Measurements from ENCODE around the gene MSL3B.

The MSL3B gene

DNA sequence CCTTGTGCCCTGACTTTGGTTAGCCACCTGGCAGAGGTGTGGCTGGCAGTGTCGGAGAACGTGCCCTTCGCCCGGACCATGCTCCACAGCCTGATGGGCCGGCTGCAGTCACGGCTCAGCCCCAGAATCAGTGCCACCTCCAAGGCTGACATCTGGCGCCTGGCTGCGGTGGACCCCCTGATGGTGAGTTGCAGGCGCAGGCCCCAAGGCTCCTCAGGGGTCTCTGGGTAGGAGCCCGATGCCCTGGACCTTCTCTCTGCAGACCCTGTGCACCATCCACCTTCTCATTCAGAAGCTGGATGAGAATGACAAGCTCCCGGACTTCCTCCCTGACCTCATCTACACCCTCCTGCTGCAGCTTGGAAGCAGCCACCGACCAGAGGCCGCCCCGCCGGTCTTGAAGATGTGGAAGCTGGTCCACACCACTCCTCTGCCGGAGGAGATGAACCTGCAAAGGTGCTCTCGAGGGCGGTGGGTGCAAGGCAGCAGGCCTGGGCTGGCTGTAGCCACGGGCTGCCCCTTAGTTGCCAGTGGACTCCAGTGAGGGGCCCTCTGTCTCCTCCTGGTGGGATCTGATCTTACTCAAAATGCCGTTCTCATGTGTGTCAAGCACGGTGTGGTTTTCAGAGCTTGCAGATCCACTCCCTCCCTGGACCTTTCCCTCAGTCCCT, 46.0 kb downstream of the MSL3B start:
- Histone ChIP-seq H3K9me3 (ENCODE audit: insufficient read depth, low read depth, low read length) (no peaks in the 10 kb centered on the region), H3K4me3 (ENCODE audit: low read length) (no peak overlapping the region), H3K4me1 (ENCODE audit: insufficient read depth, low read length) (no peaks in the 10 kb centered on the region), H3K27ac (ENCODE audit: low read depth, low read length) (no peak overlapping the region), H3K36me3 (ENCODE audit: insufficient read depth, low read length) (no peaks in the 10 kb centered on the region), H3K27me3 (ENCODE audit: insufficient read depth, low read length) (no peaks in the 10 kb centered on the region), H3K9ac (ENCODE audit: low read depth, low read length) (no peak overlapping the region)
- WGBS, result 94% methylated on average over 21 of the region's 21 CpGs

DNA sequence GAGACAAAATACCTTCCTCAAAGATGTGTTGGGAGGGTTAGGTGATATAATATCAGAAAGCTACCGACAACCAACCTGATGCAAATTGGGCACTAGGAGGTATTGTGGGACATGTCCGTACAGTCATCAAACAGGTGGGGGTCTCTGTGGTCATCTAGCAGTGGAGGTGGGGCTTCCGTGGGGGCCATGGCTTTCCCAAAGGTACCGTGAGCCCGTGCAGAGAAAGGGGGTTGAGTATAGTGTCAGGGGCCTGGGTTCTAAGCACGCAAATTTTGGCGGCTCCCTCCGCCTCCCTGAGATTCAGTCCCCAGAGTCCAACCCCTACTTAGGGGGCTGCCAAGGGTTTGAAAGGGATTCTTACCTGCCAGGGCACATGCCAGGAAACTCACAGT, 46.5 kb downstream of the MSL3B start:
- no peak overlapping the region for H3K4me3 ChIP-seq (ENCODE audit: low read length)
- no peaks in the 10 kb centered on the region for H3K36me3 ChIP-seq (ENCODE audit: insufficient read depth, low read length)
- H3K4me1 ChIP-seq (ENCODE audit: insufficient read depth, low read length), result no peaks in the 10 kb centered on the region
- H3K9me3 ChIP-seq (ENCODE audit: insufficient read depth, low read depth, low read length), result no peaks in the 10 kb centered on the region
- H3K27ac ChIP-seq (ENCODE audit: low read depth, low read length), result no peak overlapping the region
- no peaks in the 10 kb centered on the region for H3K27me3 ChIP-seq (ENCODE audit: insufficient read depth, low read length)
- 92% methylated on average over 8 of the region's 8 CpGs for WGBS
- H3K9ac ChIP-seq (ENCODE audit: low read depth, low read length), result no peak overlapping the region

DNA sequence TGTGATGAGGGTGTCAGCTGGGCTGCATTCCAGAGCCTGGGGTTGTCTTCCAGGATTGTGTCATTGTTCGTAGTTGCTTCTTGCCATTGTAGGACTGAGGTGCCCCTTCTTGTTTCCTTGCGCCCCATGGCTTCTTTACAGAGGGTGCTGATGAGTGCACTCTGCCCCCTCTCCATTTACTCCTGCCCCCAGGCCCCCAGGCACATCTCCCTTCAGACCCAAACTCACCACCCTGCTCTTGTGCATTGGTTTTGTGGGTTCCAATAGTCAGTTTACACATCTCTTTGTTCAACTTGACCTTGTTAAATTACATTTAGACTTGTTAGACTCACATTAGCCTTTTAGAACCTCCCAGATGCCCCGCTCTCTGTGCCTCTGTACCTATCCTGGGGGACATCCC, 47.0 kb downstream of the MSL3B start:
- H3K27me3 ChIP-seq (ENCODE audit: insufficient read depth, low read length), result no peaks in the 10 kb centered on the region
- 87% methylated on average over 3 of the region's 3 CpGs for WGBS
- H3K4me3 ChIP-seq (ENCODE audit: low read length), result no peak overlapping the region
- no peaks in the 10 kb centered on the region for H3K9me3 ChIP-seq (ENCODE audit: insufficient read depth, low read depth, low read length)
- H3K27ac ChIP-seq (ENCODE audit: low read depth, low read length), result no peak overlapping the region
- H3K9ac ChIP-seq (ENCODE audit: low read depth, low read length), result no peak overlapping the region
- no peaks in the 10 kb centered on the region for H3K36me3 ChIP-seq (ENCODE audit: insufficient read depth, low read length)
- H3K4me1 ChIP-seq (ENCODE audit: insufficient read depth, low read length), result no peaks in the 10 kb centered on the region

DNA sequence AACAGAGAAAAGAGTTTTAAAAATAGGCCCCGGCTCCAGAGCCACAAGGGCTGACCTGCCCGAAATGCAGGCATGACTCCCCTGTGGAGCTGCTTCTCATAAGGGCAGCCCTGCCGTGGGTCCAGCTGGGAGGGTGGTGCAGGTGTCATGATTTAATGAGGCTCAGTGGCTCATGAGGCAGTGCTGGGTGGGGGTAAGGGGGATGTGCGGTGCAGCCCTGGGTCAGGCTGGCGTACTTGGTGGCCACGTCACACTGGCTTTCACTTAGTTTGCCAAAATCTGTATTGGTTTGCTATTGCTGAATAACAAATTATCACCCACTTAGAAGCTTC, 47.4 kb downstream of the MSL3B start:
- WGBS, result 91% methylated on average over 6 of the region's 6 CpGs
- H3K9me3 ChIP-seq (ENCODE audit: insufficient read depth, low read depth, low read length), result no peaks in the 10 kb centered on the region
- H3K4me1 ChIP-seq (ENCODE audit: insufficient read depth, low read length), result no peaks in the 10 kb centered on the region
- H3K27ac ChIP-seq (ENCODE audit: low read depth, low read length), result no peak overlapping the region
- no peaks in the 10 kb centered on the region for H3K27me3 ChIP-seq (ENCODE audit: insufficient read depth, low read length)
- H3K4me3 ChIP-seq (ENCODE audit: low read length), result no peak overlapping the region
- H3K36me3 ChIP-seq (ENCODE audit: insufficient read depth, low read length), result no peaks in the 10 kb centered on the region
- H3K9ac ChIP-seq (ENCODE audit: low read depth, low read length), result no peak overlapping the region

DNA sequence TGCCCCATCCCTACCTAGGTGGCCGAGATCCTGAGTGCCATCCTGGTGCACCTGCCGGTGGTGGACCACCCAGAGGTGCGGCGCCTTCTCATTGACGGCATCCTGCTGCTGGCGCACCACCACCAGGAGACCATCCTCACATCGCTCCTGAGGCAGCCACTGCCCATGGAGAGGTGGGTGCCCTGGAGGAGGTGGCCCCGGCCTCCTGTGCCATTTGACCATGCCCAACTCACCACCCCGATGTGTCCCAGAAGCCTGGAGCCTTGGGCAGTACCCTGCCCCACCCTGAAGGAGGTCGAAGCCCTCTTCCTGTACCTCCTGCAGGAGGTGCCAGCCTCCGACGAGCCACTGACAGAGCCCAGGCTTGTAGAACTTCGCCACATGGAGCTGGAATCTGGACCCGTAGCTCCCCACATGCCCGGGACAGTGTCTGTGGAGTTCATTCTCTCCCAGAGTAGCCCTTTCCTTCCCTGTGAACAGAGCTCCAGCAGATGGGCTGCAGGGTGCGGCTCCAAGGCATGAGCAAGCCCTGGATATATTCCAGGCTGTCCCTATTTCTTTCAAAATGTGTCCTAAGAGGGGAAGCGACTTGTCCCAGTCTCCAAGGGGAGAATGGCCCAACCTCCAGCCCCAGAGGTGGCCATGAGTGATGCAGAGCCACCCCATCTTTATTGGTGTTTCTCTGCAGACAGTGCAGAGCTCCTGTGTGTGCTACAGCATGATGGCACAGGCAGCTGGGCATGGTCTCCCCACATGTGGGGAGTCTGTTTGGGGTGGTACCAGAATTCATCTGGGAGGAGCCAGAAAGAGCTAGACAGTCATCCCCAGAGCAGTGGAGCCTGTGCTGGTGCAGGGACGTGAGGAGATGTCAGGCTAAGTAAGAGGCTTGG, 48.1 kb downstream of the MSL3B start:
- Histone ChIP-seq H3K27ac (ENCODE audit: low read depth, low read length) (no peak overlapping the region), H3K9me3 (ENCODE audit: insufficient read depth, low read depth, low read length) (no peaks in the 10 kb centered on the region), H3K4me1 (ENCODE audit: insufficient read depth, low read length) (no peaks in the 10 kb centered on the region), H3K36me3 (ENCODE audit: insufficient read depth, low read length) (no peaks in the 10 kb centered on the region), H3K9ac (ENCODE audit: low read depth, low read length) (no peak overlapping the region), H3K27me3 (ENCODE audit: insufficient read depth, low read length) (no peaks in the 10 kb centered on the region), H3K4me3 (ENCODE audit: low read length) (no peak overlapping the region)
- WGBS, result 93% methylated on average over 18 of the region's 18 CpGs

DNA sequence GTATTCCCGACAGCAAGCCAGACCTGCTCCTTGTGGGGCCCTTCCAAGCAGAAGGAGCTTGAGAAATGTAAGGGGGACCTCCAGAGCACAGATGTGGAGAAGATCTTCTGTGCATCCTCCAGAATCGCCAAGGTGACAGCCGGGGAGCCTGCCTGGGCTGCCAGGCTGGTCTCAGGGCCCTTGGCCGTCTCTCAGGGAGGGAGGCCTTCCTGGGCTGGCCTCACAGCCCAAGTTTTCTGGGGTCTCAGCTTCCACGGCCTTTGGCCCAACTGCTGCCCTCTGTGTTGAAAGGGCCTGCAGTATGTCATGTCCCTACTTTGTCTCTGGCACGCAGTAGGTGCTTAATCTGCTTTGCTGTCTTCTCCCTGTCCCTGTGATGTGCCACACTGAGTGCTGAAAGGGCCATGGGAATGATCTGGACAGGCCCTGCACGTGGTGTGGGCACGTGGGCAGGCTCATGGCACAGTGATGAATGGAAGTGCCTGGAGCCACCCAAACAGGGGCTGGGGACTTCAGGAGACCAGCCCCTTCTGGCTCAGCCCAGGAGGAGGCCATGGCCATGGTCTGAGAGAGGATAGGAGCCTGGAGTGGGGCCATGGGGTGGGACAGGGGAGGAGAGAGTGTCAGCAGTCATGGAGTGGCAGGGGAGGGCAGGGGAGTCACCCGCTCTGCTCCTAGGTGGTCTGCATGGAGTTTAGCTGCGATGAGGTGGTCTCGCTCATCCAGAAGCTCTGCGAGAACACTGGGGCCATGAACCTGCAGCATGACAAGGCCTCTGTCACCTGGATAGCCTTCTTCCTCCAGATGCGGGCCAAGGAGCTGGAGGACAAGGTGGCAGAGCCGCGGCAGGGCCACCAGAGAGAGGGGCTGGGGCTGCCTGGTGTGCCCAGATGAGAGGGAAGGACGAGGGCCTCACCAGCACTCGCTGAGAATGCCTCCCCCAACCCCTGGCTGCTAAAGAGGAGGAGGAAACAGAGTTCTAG, 49.3 kb downstream of the MSL3B start:
- H3K9ac ChIP-seq (ENCODE audit: low read depth, low read length), result no peak overlapping the region
- no peaks in the 10 kb centered on the region for H3K27me3 ChIP-seq (ENCODE audit: insufficient read depth, low read length)
- 83% methylated on average over 17 of the region's 17 CpGs for WGBS
- H3K27ac ChIP-seq (ENCODE audit: low read depth, low read length), result no peak overlapping the region
- no peaks in the 10 kb centered on the region for H3K4me1 ChIP-seq (ENCODE audit: insufficient read depth, low read length)
- no peaks in the 10 kb centered on the region for H3K9me3 ChIP-seq (ENCODE audit: insufficient read depth, low read depth, low read length)
- no peak overlapping the region for H3K4me3 ChIP-seq (ENCODE audit: low read length)
- H3K36me3 ChIP-seq (ENCODE audit: insufficient read depth, low read length), result no peaks in the 10 kb centered on the region

DNA sequence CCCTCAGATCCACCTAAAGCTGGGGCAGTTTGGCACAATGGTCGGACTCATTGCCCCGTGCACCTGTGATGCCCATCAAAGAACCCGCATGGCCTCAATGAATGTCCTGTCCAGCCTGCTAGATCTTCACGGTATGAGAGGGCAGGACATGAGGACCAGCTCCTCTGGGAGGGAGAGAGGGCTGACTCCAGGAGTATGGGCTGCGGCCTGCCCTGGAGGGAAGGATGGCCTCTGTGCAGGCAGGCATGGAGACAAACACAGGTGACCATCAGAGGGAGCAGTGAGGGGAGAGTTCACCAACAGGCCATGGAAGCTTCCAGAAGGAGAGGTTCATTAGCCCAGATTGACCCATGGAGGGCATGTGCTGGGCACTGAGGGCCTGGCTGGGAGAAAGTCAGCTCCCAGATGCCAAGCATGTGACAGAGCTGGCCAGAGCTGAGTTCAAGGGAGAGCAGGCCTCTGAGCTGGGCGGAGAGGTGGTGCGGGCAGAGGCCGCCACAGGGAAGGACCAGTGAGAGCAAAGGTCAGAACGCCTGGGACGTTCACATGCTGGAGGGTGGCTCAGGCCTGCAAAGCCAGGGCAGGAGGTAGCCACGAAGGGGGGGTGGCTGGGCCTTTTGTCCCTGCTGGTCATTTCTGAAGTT, 50.1 kb downstream of the MSL3B start:
- no peaks in the 10 kb centered on the region for H3K36me3 ChIP-seq (ENCODE audit: insufficient read depth, low read length)
- H3K27ac ChIP-seq (ENCODE audit: low read depth, low read length), result no peak overlapping the region
- H3K9ac ChIP-seq (ENCODE audit: low read depth, low read length), result no peak overlapping the region
- 94% methylated on average over 11 of the region's 11 CpGs for WGBS
- no peak overlapping the region for H3K4me3 ChIP-seq (ENCODE audit: low read length)
- H3K27me3 ChIP-seq (ENCODE audit: insufficient read depth, low read length), result no peaks in the 10 kb centered on the region
- H3K4me1 ChIP-seq (ENCODE audit: insufficient read depth, low read length), result no peaks in the 10 kb centered on the region
- H3K9me3 ChIP-seq (ENCODE audit: insufficient read depth, low read depth, low read length), result no peaks in the 10 kb centered on the region

DNA sequence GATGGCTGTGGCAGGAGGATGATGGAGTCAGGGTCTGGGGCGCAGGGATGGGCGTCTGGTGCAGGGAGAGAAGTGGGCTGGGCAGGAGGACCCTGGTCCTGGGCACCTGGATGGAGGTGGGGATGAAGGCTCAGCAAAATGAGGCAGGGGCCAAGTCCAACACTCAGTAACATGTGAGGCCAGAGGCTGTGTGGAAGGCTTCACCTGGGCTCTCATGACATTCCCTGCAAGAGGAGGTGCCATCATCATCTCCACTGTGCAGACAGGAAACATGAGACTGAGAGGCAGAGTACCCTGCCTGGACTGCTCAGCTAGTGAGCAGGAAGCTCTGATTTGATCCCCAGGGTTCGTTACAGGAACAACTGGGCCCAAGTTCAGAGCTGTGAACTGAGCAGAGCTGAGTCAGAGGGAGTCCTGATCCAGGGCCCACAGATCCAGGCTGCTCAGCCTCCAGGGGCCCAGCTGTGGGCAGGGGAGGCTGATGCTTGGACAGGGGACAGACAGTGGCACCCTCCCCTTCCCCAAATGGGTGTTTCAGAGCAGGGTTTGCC, 50.8 kb downstream of the MSL3B start:
- H3K4me3 ChIP-seq (ENCODE audit: low read length), result no peak overlapping the region
- no peaks in the 10 kb centered on the region for H3K9me3 ChIP-seq (ENCODE audit: insufficient read depth, low read depth, low read length)
- no peaks in the 10 kb centered on the region for H3K27me3 ChIP-seq (ENCODE audit: insufficient read depth, low read length)
- no peak overlapping the region for H3K9ac ChIP-seq (ENCODE audit: low read depth, low read length)
- no peaks in the 10 kb centered on the region for H3K4me1 ChIP-seq (ENCODE audit: insufficient read depth, low read length)
- H3K36me3 ChIP-seq (ENCODE audit: insufficient read depth, low read length), result no peaks in the 10 kb centered on the region
- H3K27ac ChIP-seq (ENCODE audit: low read depth, low read length), result no peak overlapping the region
- 92% methylated on average over 3 of the region's 3 CpGs for WGBS

DNA sequence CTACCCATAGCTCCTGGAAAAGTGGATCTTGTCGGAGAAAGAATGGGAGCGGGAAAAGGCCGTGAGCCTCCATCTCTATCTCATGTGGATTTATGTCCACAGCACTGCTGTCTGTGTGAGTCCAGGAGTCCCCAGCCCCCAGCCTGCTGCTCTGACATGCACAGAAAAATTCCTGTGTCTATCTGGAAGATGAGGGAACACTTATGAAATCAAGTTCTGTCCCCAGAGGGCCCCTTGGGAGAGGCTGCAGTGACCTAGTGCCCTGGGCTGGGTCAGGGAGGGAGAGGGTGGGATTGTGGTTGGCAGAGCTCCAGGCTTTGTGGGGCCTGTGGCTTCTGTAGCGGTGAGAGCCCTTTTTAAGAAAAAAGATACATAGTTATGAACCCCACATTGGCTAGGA, 51.4 kb downstream of the MSL3B start:
- WGBS, result 99% methylated on average over 3 of the region's 4 CpGs
- Histone ChIP-seq H3K9ac (ENCODE audit: low read depth, low read length) (no peak overlapping the region), H3K4me1 (ENCODE audit: insufficient read depth, low read length) (no peaks in the 10 kb centered on the region), H3K36me3 (ENCODE audit: insufficient read depth, low read length) (no peaks in the 10 kb centered on the region), H3K27me3 (ENCODE audit: insufficient read depth, low read length) (no peaks in the 10 kb centered on the region), H3K9me3 (ENCODE audit: insufficient read depth, low read depth, low read length) (no peaks in the 10 kb centered on the region), H3K4me3 (ENCODE audit: low read length) (no peak overlapping the region), H3K27ac (ENCODE audit: low read depth, low read length) (no peak overlapping the region)

DNA sequence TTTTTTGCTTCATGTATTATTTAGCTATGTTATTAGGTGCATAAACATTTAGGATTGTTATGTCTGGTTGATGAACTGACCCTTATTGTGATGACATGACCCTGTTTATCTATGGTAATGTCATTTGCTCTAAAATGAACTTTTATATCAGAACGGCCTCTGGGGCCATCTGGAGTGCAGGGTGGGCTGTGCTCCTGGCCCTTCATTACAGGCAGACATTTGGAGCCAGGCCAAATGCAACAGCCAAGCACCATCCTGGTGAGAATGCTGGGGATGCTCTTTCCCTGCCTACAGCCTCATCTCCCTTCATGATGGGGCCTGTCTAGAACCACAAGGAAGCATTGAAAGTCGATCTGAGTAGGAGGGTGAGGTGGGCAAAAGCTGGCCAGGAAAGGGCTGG, 51.9 kb downstream of the MSL3B start:
- Histone ChIP-seq H3K27ac (ENCODE audit: low read depth, low read length) (no peak overlapping the region), H3K27me3 (ENCODE audit: insufficient read depth, low read length) (no peaks in the 10 kb centered on the region), H3K9ac (ENCODE audit: low read depth, low read length) (no peak overlapping the region), H3K4me3 (ENCODE audit: low read length) (no peak overlapping the region), H3K36me3 (ENCODE audit: insufficient read depth, low read length) (no peaks in the 10 kb centered on the region), H3K4me1 (ENCODE audit: insufficient read depth, low read length) (no peaks in the 10 kb centered on the region), H3K9me3 (ENCODE audit: insufficient read depth, low read depth, low read length) (no peaks in the 10 kb centered on the region)
- WGBS, result 89% methylated on average over 2 of the region's 2 CpGs

Measured in HUES64 (cell line).